ENCODE measurements around the gene ZNF552.

DNA sequence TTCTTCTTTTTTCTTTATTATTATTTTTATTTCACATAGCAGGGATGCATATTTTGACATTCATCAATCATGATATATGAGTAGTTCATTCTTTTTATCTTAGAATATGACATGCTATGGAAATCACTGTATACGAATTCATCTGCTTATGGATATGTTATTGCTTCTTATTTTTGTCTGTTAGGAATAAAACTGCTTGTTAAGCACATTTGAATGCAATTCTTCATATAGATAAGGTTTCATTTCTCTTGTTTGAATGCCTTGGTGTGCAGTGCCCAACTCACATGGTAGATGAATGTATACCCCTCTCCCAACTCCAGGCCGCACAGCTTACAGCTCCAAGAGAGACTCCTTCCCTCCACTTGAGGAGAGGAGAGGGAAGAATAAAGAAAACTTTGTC is 56.8 kb downstream of the ZNF552 start:
- TF ChIP-seq, protein P1, sequence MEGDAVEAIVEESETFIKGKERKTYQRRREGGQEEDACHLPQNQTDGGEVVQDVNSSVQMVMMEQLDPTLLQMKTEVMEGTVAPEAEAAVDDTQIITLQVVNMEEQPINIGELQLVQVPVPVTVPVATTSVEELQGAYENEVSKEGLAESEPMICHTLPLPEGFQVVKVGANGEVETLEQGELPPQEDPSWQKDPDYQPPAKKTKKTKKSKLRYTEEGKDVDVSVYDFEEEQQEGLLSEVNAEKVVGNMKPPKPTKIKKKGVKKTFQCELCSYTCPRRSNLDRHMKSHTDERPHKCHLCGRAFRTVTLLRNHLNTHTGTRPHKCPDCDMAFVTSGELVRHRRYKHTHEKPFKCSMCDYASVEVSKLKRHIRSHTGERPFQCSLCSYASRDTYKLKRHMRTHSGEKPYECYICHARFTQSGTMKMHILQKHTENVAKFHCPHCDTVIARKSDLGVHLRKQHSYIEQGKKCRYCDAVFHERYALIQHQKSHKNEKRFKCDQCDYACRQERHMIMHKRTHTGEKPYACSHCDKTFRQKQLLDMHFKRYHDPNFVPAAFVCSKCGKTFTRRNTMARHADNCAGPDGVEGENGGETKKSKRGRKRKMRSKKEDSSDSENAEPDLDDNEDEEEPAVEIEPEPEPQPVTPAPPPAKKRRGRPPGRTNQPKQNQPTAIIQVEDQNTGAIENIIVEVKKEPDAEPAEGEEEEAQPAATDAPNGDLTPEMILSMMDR (IDR thresholded peaks at IDR 0.05): no peak
- no peak for TF ChIP-seq POLR2A (IDR thresholded peaks at IDR 0.05)

Data from body of pancreas (tissue), 4 donors.